HEK293 (cell line): ENCODE results near the gene SERPINB4.
"Not testable (repeated sequence)": the region's sequence is repeated elsewhere in the genome, so short reads cannot be mapped to it uniquely, and the experiment has no call there.

Source experiments
- KLF10 ChIP-seq: fragments of 450-650 bp; IDR thresholded peaks from 2 replicates; pipeline ENCODE4 v1.5.1; 2018; ENCODE audit warnings: missing biosample characterization, mild to moderate bottlenecking, missing genetic modification characterization
- TCF7L2 ChIP-seq: IDR thresholded peaks from 2 replicates; pipeline ENCODE4 v1.6.1; 2011; ENCODE audit warnings: low read depth, mild to moderate bottlenecking, inconsistent platforms, low read length, moderate library complexity, borderline replicate concordance
- ZNF202 ChIP-seq: fragments of 450-650 bp; formaldehyde crosslinking; IDR thresholded peaks from 2 replicates; pipeline ENCODE4 v1.5.1; 2016; ENCODE audit warnings: missing biosample characterization, missing genetic modification characterization, borderline replicate concordance
- ZNF555 ChIP-seq: fragments of 450-650 bp; formaldehyde crosslinking; conservative IDR thresholded peaks from 2 replicates; pipeline ENCODE4 v1.5.1; 2017; ENCODE audit warnings: missing biosample characterization, mild to moderate bottlenecking, missing genetic modification characterization, inconsistent platforms
- TF ChIP-seq, protein P1 (sequence below): fragments of 450-650 bp; formaldehyde crosslinking; optimal IDR thresholded peaks from 2 replicates; pipeline ENCODE3; 2016; ENCODE audit warnings: missing biosample characterization, mild to moderate bottlenecking, missing genetic modification characterization
- TF ChIP-seq, protein P2 (sequence below): fragments of 450-650 bp; formaldehyde crosslinking; IDR thresholded peaks from 2 replicates; pipeline ENCODE4 v1.5.1; 2016; ENCODE audit warnings: missing biosample characterization, missing genetic modification characterization
- TF ChIP-seq, protein P3 (sequence below): IDR thresholded peaks from 2 replicates; pipeline ENCODE4 v1.6.1; 2011; ENCODE audit warnings: mild to moderate bottlenecking, low read depth, low read length, borderline replicate concordance
- TF ChIP-seq, protein P4 (sequence below): fragments of 450-650 bp; formaldehyde crosslinking; IDR thresholded peaks from 2 replicates; pipeline ENCODE4 v1.5.1; 2016; ENCODE audit warnings: missing biosample characterization, missing genetic modification characterization
- TF ChIP-seq, protein P5 (sequence below): fragments of 450-650 bp; formaldehyde crosslinking; IDR thresholded peaks from 2 replicates; pipeline ENCODE4 v1.5.1; 2017; ENCODE audit warnings: missing biosample characterization, missing genetic modification characterization

GRCh38 chr18:63644142-63644541, at the start of gene SERPINB4:
- not testable (repeated sequence) for TF ChIP-seq TCF7L2; ZNF202; ZNF555 (tag by site-specific recombination); KLF10 (tag by site-specific recombination)
- TF ChIP-seq, protein P1, sequence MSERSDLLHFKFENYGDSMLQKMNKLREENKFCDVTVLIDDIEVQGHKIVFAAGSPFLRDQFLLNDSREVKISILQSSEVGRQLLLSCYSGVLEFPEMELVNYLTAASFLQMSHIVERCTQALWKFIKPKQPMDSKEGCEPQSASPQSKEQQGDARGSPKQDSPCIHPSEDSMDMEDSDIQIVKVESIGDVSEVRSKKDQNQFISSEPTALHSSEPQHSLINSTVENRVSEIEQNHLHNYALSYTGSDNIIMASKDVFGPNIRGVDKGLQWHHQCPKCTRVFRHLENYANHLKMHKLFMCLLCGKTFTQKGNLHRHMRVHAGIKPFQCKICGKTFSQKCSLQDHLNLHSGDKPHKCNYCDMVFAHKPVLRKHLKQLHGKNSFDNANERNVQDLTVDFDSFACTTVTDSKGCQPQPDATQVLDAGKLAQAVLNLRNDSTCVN, result not testable (repeated sequence)
- TF ChIP-seq, protein P2, sequence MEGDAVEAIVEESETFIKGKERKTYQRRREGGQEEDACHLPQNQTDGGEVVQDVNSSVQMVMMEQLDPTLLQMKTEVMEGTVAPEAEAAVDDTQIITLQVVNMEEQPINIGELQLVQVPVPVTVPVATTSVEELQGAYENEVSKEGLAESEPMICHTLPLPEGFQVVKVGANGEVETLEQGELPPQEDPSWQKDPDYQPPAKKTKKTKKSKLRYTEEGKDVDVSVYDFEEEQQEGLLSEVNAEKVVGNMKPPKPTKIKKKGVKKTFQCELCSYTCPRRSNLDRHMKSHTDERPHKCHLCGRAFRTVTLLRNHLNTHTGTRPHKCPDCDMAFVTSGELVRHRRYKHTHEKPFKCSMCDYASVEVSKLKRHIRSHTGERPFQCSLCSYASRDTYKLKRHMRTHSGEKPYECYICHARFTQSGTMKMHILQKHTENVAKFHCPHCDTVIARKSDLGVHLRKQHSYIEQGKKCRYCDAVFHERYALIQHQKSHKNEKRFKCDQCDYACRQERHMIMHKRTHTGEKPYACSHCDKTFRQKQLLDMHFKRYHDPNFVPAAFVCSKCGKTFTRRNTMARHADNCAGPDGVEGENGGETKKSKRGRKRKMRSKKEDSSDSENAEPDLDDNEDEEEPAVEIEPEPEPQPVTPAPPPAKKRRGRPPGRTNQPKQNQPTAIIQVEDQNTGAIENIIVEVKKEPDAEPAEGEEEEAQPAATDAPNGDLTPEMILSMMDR, result not testable (repeated sequence)
- TF ChIP-seq, protein P3, sequence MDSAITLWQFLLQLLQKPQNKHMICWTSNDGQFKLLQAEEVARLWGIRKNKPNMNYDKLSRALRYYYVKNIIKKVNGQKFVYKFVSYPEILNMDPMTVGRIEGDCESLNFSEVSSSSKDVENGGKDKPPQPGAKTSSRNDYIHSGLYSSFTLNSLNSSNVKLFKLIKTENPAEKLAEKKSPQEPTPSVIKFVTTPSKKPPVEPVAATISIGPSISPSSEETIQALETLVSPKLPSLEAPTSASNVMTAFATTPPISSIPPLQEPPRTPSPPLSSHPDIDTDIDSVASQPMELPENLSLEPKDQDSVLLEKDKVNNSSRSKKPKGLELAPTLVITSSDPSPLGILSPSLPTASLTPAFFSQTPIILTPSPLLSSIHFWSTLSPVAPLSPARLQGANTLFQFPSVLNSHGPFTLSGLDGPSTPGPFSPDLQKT, result not testable (repeated sequence)
- TF ChIP-seq, protein P4, sequence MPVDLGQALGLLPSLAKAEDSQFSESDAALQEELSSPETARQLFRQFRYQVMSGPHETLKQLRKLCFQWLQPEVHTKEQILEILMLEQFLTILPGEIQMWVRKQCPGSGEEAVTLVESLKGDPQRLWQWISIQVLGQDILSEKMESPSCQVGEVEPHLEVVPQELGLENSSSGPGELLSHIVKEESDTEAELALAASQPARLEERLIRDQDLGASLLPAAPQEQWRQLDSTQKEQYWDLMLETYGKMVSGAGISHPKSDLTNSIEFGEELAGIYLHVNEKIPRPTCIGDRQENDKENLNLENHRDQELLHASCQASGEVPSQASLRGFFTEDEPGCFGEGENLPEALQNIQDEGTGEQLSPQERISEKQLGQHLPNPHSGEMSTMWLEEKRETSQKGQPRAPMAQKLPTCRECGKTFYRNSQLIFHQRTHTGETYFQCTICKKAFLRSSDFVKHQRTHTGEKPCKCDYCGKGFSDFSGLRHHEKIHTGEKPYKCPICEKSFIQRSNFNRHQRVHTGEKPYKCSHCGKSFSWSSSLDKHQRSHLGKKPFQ (tag by site-specific recombination), result not testable (repeated sequence)
- TF ChIP-seq, protein P5, sequence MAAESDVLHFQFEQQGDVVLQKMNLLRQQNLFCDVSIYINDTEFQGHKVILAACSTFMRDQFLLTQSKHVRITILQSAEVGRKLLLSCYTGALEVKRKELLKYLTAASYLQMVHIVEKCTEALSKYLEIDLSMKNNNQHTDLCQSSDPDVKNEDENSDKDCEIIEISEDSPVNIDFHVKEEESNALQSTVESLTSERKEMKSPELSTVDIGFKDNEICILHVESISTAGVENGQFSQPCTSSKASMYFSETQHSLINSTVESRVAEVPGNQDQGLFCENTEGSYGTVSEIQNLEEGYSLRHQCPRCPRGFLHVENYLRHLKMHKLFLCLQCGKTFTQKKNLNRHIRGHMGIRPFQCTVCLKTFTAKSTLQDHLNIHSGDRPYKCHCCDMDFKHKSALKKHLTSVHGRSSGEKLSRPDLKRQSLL (tag by site-specific recombination), result not testable (repeated sequence)
